HG03095 (cell line): Measurements from ENCODE around the gene ELFN1.
"Not testable (repeated sequence)": the region's sequence is repeated elsewhere in the genome, so short reads cannot be mapped to it uniquely, and the experiment has no call there.

ENCODE experiments used
- ATAC-seq: cut with Tn5 transposase; IDR thresholded peaks from one replicate; pipeline ENCODE4 v1.9.1; 2021; ENCODE audit warnings: moderate library complexity; ENCODE audit not compliant: unreplicated experiment

Gene ELFN1

GRCh38 chr7:1752111-1752510, 82.0 kb downstream of the ELFN1 start:
- ATAC-seq, result no peak

GRCh38 chr7:1752771-1753563, 82.9 kb downstream of the ELFN1 start:
- no peak for ATAC-seq

GRCh38 chr7:1753564-1753867, 83.4 kb downstream of the ELFN1 start:
- ATAC-seq, result no peak

- no peak for ATAC-seq
Measured at GRCh38 chr7:1754345-1754908, 84.3 kb downstream of the ELFN1 start.

GRCh38 chr7:1755783-1756625, 85.9 kb downstream of the ELFN1 start:
- ATAC-seq, result no peak

- ATAC-seq, result no peak
Measured at GRCh38 chr7:1757601-1758000, 87.5 kb downstream of the ELFN1 start.

GRCh38 chr7:1758028-1758858, 88.2 kb downstream of the ELFN1 start:
- no peak for ATAC-seq

- ATAC-seq, result no peak
Measured at GRCh38 chr7:1758859-1759521, 88.9 kb downstream of the ELFN1 start.

- no peak for ATAC-seq
Measured at GRCh38 chr7:1761097-1761496, 91.0 kb downstream of the ELFN1 start.

GRCh38 chr7:1761774-1762173, 91.7 kb downstream of the ELFN1 start:
- no peak for ATAC-seq

GRCh38 chr7:1762238-1762945, 92.3 kb downstream of the ELFN1 start:
- ATAC-seq, result no peak

GRCh38 chr7:1763033-1763432, 93.0 kb downstream of the ELFN1 start:
- no peak for ATAC-seq

GRCh38 chr7:1763911-1764310, 93.8 kb downstream of the ELFN1 start:
- ATAC-seq, result not testable (repeated sequence)

- no peak for ATAC-seq
Measured at GRCh38 chr7:1765336-1765735, 95.3 kb downstream of the ELFN1 start.

- ATAC-seq, result no peak
Measured at GRCh38 chr7:1767524-1767923, 97.4 kb downstream of the ELFN1 start.

GRCh38 chr7:1768832-1769231, 98.8 kb downstream of the ELFN1 start:
- ATAC-seq, result no peak

GRCh38 chr7:1769286-1770200, 99.5 kb downstream of the ELFN1 start:
- no peak for ATAC-seq

- no peak for ATAC-seq
Measured at GRCh38 chr7:1770331-1770730, 100.3 kb downstream of the ELFN1 start.

- ATAC-seq, result no peak
Measured at GRCh38 chr7:1775389-1775788, 105.3 kb downstream of the ELFN1 start.
